HCT116 (cell line): ENCODE results near the gene ROR2. TPM values are rescaled to one million over a fixed set of nuclear protein-coding genes. Genes with fewer than 3 reads are reported as not detected.

Source experiments
- ATAC-seq: fragments of 200-7000 bp; cut with Tn5 transposase; 2 replicates; pipeline ENCODE4 v1.9.1; 2020; ENCODE audit warnings: mild to moderate bottlenecking, moderate library complexity
- BruUV-seq: library from RNA; stranded (reverse); fragments of 400-500 nt; replicated peaks from 2 replicates; lab custom pipeline; 2021; lab: Mats Ljungman, UMichigan
- CTCF ChIA-PET: fragments of 300-600 bp; sonication (Branson Sonifier 250); formaldehyde crosslinking; loops from one replicate; lab custom pipeline; 2021; ENCODE audit warnings: antibody characterized with exemption; lab: Charles Lee
- POLR2A ChIA-PET: fragments of 300-600, 350-600 bp; sonication (Branson Sonifier 250); formaldehyde crosslinking; loops from one replicate; lab custom pipeline; 2021; ENCODE audit warnings: antibody characterized with exemption; lab: Charles Lee
- RAD21 ChIA-PET, 2 experiments: fragments of 300-600 bp; sonication (Branson Sonifier 250); formaldehyde crosslinking; loops; one replicate each; lab custom pipeline; 2023; ENCODE audit warnings: low total read pairs in 2 of 2; ENCODE audit not compliant: uncharacterized antibody in 2 of 2, unreplicated experiment in 2 of 2, low non-redundant PET in 1 of 2; lab: Charles Lee
- DNase-seq: peaks from one replicate; pipeline ENCODE4 v3.0.0-alpha.2; 2010; ENCODE audit warnings: low read depth, low spot score
- H2AFZ ChIP-seq: fragments of 200-600 bp; shearing (Covaris generic), sonication (generic); 2 replicates; pipeline ENCODE4 v1.6.1; 2017; ENCODE audit warnings: low read depth, mixed run types, mixed read lengths, antibody characterized with exemption, low read length; ENCODE audit not compliant: poor library complexity, severe bottlenecking
- H3K27ac ChIP-seq: 2 replicates; pipeline ENCODE4 v1.5.1; 2012; ENCODE audit warnings: low read depth, low read length
- H3K27me3 ChIP-seq: fragments of 200-600 bp; sonication (generic); 2 replicates; pipeline ENCODE4 v1.6.1; 2016; ENCODE audit warnings: mixed run types, low read length, mixed read lengths; ENCODE audit not compliant: insufficient read depth
- H3K36me3 ChIP-seq, 2 experiments: fragments of 200-500 bp in 1 of 2; fragments of 200-600 bp in 1 of 2; sonication (Bioruptor generic) in 1 of 2; sonication (generic) in 1 of 2; 2 replicates each; pipeline versions ENCODE4 v1.5.1 to v1.6.1; 2014 to 2016; ENCODE audit warnings: low read length in 2 of 2, inconsistent platforms in 1 of 2, mixed read lengths in 1 of 2, mixed run types in 1 of 2; ENCODE audit not compliant: insufficient read depth in 2 of 2, control insufficient read depth in 1 of 2
- H3K4me1 ChIP-seq, 2 experiments: fragments of 200-600 bp in 1 of 2; sonication (generic) in 1 of 2; 2 replicates each; pipeline versions ENCODE4 v1.5.1 to v1.6.1; 2012 to 2017; ENCODE audit warnings: low read length in 2 of 2, inconsistent platforms in 1 of 2, mild to moderate bottlenecking in 1 of 2, mixed read lengths in 1 of 2, mixed run types in 1 of 2, moderate library complexity in 1 of 2; ENCODE audit not compliant: insufficient read depth in 2 of 2, control insufficient read depth in 1 of 2
- H3K4me2 ChIP-seq: fragments of 200-600 bp; sonication (generic); 2 replicates; pipeline ENCODE4 v1.6.1; 2017; ENCODE audit warnings: mixed run types, low read length, mixed read lengths
- H3K4me3 ChIP-seq, 2 experiments: fragments of 200-600 bp in 1 of 2; sonication (generic) in 1 of 2; replicated peaks in 1 of 2; 2 replicates each; pipeline ENCODE4 v1.5.1; 2011 to 2016; ENCODE audit warnings: low read length in 2 of 2, control low read depth in 1 of 2, low read depth in 1 of 2, mild to moderate bottlenecking in 1 of 2, mixed read lengths in 1 of 2, mixed run types in 1 of 2
- H3K79me2 ChIP-seq: fragments of 200-600 bp; sonication (generic); 2 replicates; pipeline ENCODE4 v1.6.1; 2017; ENCODE audit warnings: mild to moderate bottlenecking, mixed run types, low read length, moderate library complexity, mixed read lengths; ENCODE audit not compliant: insufficient read depth
- H3K9ac ChIP-seq: fragments of 200-600 bp; sonication (generic); 2 replicates; pipeline ENCODE4 v1.6.1; 2016; ENCODE audit warnings: low read length, mixed read lengths
- H3K9me2 ChIP-seq: fragments of 200-600 bp; sonication (generic), shearing (Covaris generic); 2 replicates; pipeline ENCODE4 v1.6.1; 2017; ENCODE audit warnings: mixed run types, mild to moderate bottlenecking, moderate library complexity; ENCODE audit not compliant: insufficient read depth
- H3K9me3 ChIP-seq, 2 experiments: fragments of 200-500 bp in 1 of 2; fragments of 200-600 bp in 1 of 2; sonication (Bioruptor generic) in 1 of 2; sonication (generic) in 1 of 2; 2 replicates each; pipeline ENCODE4 v1.6.1; 2014 to 2017; ENCODE audit warnings: low read length in 2 of 2, mixed read lengths in 2 of 2, inconsistent platforms in 1 of 2, low read depth in 1 of 2, mild to moderate bottlenecking in 1 of 2, mixed run types in 1 of 2, moderate library complexity in 1 of 2; ENCODE audit not compliant: control insufficient read depth in 1 of 2, insufficient read depth in 1 of 2
- H4K20me1 ChIP-seq: fragments of 200-600 bp; sonication (generic), shearing (Covaris generic); 2 replicates; pipeline ENCODE4 v1.6.1; 2017; ENCODE audit warnings: mixed run types, mild to moderate bottlenecking, moderate library complexity; ENCODE audit not compliant: insufficient read depth
- ATF3 ChIP-seq: IDR thresholded peaks from 2 replicates; pipeline ENCODE4 v1.6.1; 2012
- CBX3 ChIP-seq: IDR thresholded peaks from 2 replicates; pipeline ENCODE4 v1.6.1; 2012; ENCODE audit warnings: low read depth
- CTCF ChIP-seq, 3 experiments: fragments of 200-600 bp in 1 of 3; sonication (generic) in 1 of 3; IDR thresholded peaks in 2 of 3; conservative IDR thresholded peaks in 1 of 3; 2 replicates each; pipeline ENCODE4 v1.5.1; 2012 to 2017; ENCODE audit warnings: low read depth in 2 of 3, low read length in 2 of 3, antibody characterized with exemption in 1 of 3, borderline replicate concordance in 1 of 3, control low read depth in 1 of 3, mild to moderate bottlenecking in 1 of 3, mixed read lengths in 1 of 3, mixed run types in 1 of 3, moderate library complexity in 1 of 3; ENCODE audit not compliant: insufficient read depth in 1 of 3
- EGR1 ChIP-seq: IDR thresholded peaks from 2 replicates; pipeline ENCODE4 v1.6.1; 2012; ENCODE audit warnings: low read depth
- EZH2 ChIP-seq: fragments of 200-600 bp; sonication (generic); IDR thresholded peaks from 2 replicates; pipeline ENCODE4 v1.6.1; 2017; ENCODE audit warnings: antibody characterized with exemption, mixed run types
- FOSL1 ChIP-seq: IDR thresholded peaks from 2 replicates; pipeline ENCODE4 v1.6.1; 2012; ENCODE audit warnings: low read depth
- JUND ChIP-seq: IDR thresholded peaks from 2 replicates; pipeline ENCODE4 v1.6.1; 2012
- POLR2A ChIP-seq: IDR thresholded peaks from 2 replicates; pipeline ENCODE4 v1.7.0; 2011; ENCODE audit warnings: borderline replicate concordance; ENCODE audit not compliant: insufficient read depth, insufficient read length; ENCODE audit errors: extremely low read depth
- POLR2AphosphoS5 ChIP-seq: IDR thresholded peaks from 2 replicates; pipeline ENCODE4 v1.6.1; 2011; ENCODE audit warnings: mild to moderate bottlenecking, low read depth, low read length, moderate library complexity
- SIN3A ChIP-seq: IDR thresholded peaks from 2 replicates; pipeline ENCODE4 v1.6.1; 2012; ENCODE audit warnings: low read depth
- SRF ChIP-seq: IDR thresholded peaks from 2 replicates; pipeline ENCODE4 v1.6.1; 2012; ENCODE audit warnings: low read depth
- ZFX ChIP-seq: fragments of 450-650 bp; IDR thresholded peaks from 2 replicates; pipeline ENCODE4 v1.6.1; 2017
- intact Hi-C: fragments of 100-400 bp; cut with micrococcal nuclease; formaldehyde crosslinking; loops from 2 replicates; pipeline ENCODE4 v1.10.0; 2022
- total RNA-seq: library from RNA; stranded (reverse); gene quantifications from one replicate; pipeline ENCODE4 v1.2.1, GENCODE V29; 2021; ENCODE audit not compliant: unreplicated experiment

ROR2 gene
- total RNA-seq, 1 experiment from 2014 or later: 15.7 TPM

- H3K9me3 ChIP-seq: no peaks in the 10 kb centered on the region
- H4K20me1 ChIP-seq: no peaks in the 10 kb centered on the region
- RAD21 ChIA-PET: interaction anchor here in 1 of 2 experiments (0.7 kb wide), 1 partner anchor 114 kb away, joined by 5 read pairs; no protein-coding TSS in a partner anchor
- H3K9me2 ChIP-seq: no peaks in the 10 kb centered on the region
- H3K27me3 ChIP-seq: no peaks in the 10 kb centered on the region
- H3K4me2 ChIP-seq: no peak overlapping the region
- peaks cover 11% of the 10 kb centered on the region; the same call in 1 of the 2 replicates for H3K79me2 ChIP-seq
- no peak overlapping the region for H3K27ac ChIP-seq
- no peaks in the 10 kb centered on the region; a peak in 1 of 4 replicates for H3K36me3 ChIP-seq
- intact Hi-C loops: no loop called here
- BruUV-seq: no TSS peak
- POLR2A ChIA-PET: no interaction called here
- H3K9ac ChIP-seq: no peak overlapping the region
- no peaks in the 10 kb centered on the region for H3K4me1 ChIP-seq
- no peak overlapping the region for H2AFZ ChIP-seq
- no peak overlapping the region for H3K4me3 ChIP-seq
- DNase-seq (no peak), ATAC-seq (no peak)
- no peak for TF ChIP-seq FOSL1
- TF ChIP-seq POLR2AphosphoS5: no peak
- TF ChIP-seq ZFX: no peak
- no peak for TF ChIP-seq EGR1
- TF ChIP-seq SIN3A: no peak
- TF ChIP-seq CBX3: no peak
- TF ChIP-seq POLR2A: no peak
- TF ChIP-seq JUND: no peak
- no peak for TF ChIP-seq SRF
- no peak for TF ChIP-seq ATF3
- no peak for TF ChIP-seq CTCF (IDR thresholded peaks at IDR 0.05 in 2 of 3, conservative IDR thresholded peaks at IDR 0.05 in 1 of 3; ENCODE audit: borderline replicate concordance in 1 of 3, insufficient read depth in 1 of 3, low read depth in 2 of 3, low read length in 2 of 3)
- TF ChIP-seq EZH2: no peak
- CTCF ChIA-PET: no interaction called here
Measured at GRCh38 chr9:91917436-91917835, 32.6 kb downstream of the ROR2 start.
